DOHH2 (cell line): ENCODE results near the gene TXNDC2.

Experiments
- CTCF ChIP-seq: fragments of 200-600 bp; sonication (generic); IDR thresholded peaks from one replicate; pipeline ENCODE4 v1.5.1; 2014; ENCODE audit warnings: antibody characterized with exemption, mild to moderate bottlenecking, low read depth, low read length; ENCODE audit not compliant: poor library complexity, severe bottlenecking
- EZH2phosphoT487 ChIP-seq: fragments of 200-600 bp; sonication (generic); IDR thresholded peaks from 2 replicates; pipeline ENCODE4 v1.6.1; 2017; ENCODE audit warnings: borderline replicate concordance, mild to moderate bottlenecking, antibody characterized with exemption, low read length, moderate library complexity, mixed read lengths

- no peak for TF ChIP-seq CTCF
- TF ChIP-seq EZH2phosphoT487: no peak
Observed at GRCh38 chr18:9878095-9878494, 7.7 kb upstream of the TXNDC2 start.
